Body of pancreas (tissue), 4 donors: Measurements from ENCODE around the gene TEX13D. TPM values are rescaled to one million over a fixed set of nuclear protein-coding genes. Genes with fewer than 3 reads are reported as not detected.

Experiments used
- ATAC-seq: fragments of 150-250 bp; one replicate; pipeline ENCODE4 v1.9.1; 2016
- DNase-seq, 4 donors: peaks; one replicate each; pipeline ENCODE4 v3.0.0-alpha.2; 2019
- H3K27ac ChIP-seq, 4 donors: fragments of 200-600 bp; sonication (generic); 1 replicate in 3 of 4; 2 replicates in 1 of 4; pipeline versions ENCODE4 v1.5.1 to v1.6.1; 2016 to 2019; ENCODE audit warnings: mild to moderate bottlenecking in 1 of 4, mixed read lengths in 1 of 4, moderate library complexity in 1 of 4
- H3K27me3 ChIP-seq, 2 donors: fragments of 200-600 bp; sonication (generic); one replicate each; pipeline ENCODE4 v1.6.0; 2016; ENCODE audit warnings: mild to moderate bottlenecking in 1 of 2
- H3K36me3 ChIP-seq, 2 donors: fragments of 200-600 bp; sonication (generic); replicated peaks in 1 of 2; 2 replicates each; pipeline ENCODE4 v1.5.1; 2016; ENCODE audit warnings: low read depth in 2 of 2; ENCODE audit not compliant: insufficient read depth in 1 of 2
- H3K4me1 ChIP-seq: fragments of 200-600 bp; sonication (generic); one replicate; pipeline ENCODE4 v1.6.0; 2016
- H3K4me3 ChIP-seq, 2 donors: fragments of 200-600 bp; sonication (generic); 1 replicate in 1 of 2; 2 replicates in 1 of 2; pipeline ENCODE4 v1.5.1; 2016 to 2019
- H3K9me3 ChIP-seq, 3 donors: fragments of 200-600 bp; sonication (generic); 1 replicate in 2 of 3; 2 replicates in 1 of 3; pipeline ENCODE4 v1.5.1; 2016
- CTCF ChIP-seq, 7 experiments: fragments of 450-650 bp in 4 of 7; fragments of 200-600 bp in 3 of 7; sonication (generic) in 3 of 7; IDR thresholded peaks; one replicate each; pipeline ENCODE4 v1.5.1; 2016 to 2019; ENCODE audit warnings: antibody characterized with exemption in 7 of 7
- POLR2A ChIP-seq, 3 donors: fragments of 450-650 bp; IDR thresholded peaks; one replicate each; pipeline ENCODE4 v1.6.1; 2016; ENCODE audit warnings: antibody characterized with exemption in 3 of 3, mild to moderate bottlenecking in 2 of 3
- WGBS, 2 donors: methylation state at CpG; one replicate each; pipeline ENCODE4 v1.1.5; 2017; 5-methylcytosine and 5-hydroxymethylcytosine counted together
- intact Hi-C: fragments of 100-400 bp; cut with DNase I; formaldehyde crosslinking; loops from one replicate; pipeline ENCODE4 v1.15.1; 2023
- small RNA-seq: library from RNA; depleted of rRNA; stranded (forward); fragments of <200 nt; gene quantifications from one replicate; pipeline ENCODE3, GENCODE V24; 2016
- total RNA-seq, 2 donors: library from RNA; depleted of rRNA; stranded (reverse); fragments of >200 nt; gene quantifications; one replicate each; pipeline ENCODE4 v1.1.0, GENCODE V29; 2016

Gene TEX13D
- total RNA-seq, 2 donors from 2014 or later = not detected

- ATAC-seq = no peak
- Histone ChIP-seq H3K27me3 (no peaks in the 10 kb centered on the region), H3K9me3 (no peaks in the 10 kb centered on the region), H3K27ac (no peak overlapping the region), H3K4me3 (no peak overlapping the region), H3K4me1 (no peaks in the 10 kb centered on the region), H3K36me3 (no peaks in the 10 kb centered on the region)
- intact Hi-C loops = no loop called here
- no peak for DNase-seq
- TF ChIP-seq POLR2A (IDR thresholded peaks at IDR 0.05) (no peak), CTCF (IDR thresholded peaks at IDR 0.05) (no peak)
Measured at GRCh38 chrX:124369722-124370121, 37.3 kb downstream of the TEX13D start.

- Histone ChIP-seq H3K27me3 (no peaks in the 10 kb centered on the region), H3K36me3 (no peaks in the 10 kb centered on the region), H3K27ac (no peak overlapping the region), H3K9me3 (no peaks in the 10 kb centered on the region), H3K4me1 (no peaks in the 10 kb centered on the region), H3K4me3 (no peak overlapping the region)
- no peak for DNase-seq
- intact Hi-C loops = no loop called here
- 90 to 96% methylated on average over 1 of the region's 1 CpG for WGBS, 2 donors
- TF ChIP-seq POLR2A (IDR thresholded peaks at IDR 0.05) (no peak), CTCF (IDR thresholded peaks at IDR 0.05) (no peak)
- no peak for ATAC-seq
Measured at GRCh38 chrX:124373348-124373747, 40.9 kb downstream of the TEX13D start.

GRCh38 chrX:124378643-124379042 lies 46.2 kb downstream of the TEX13D start:
- ATAC-seq (no peak), DNase-seq (no peak)
- no peaks in the 10 kb centered on the region for H3K4me1 ChIP-seq
- H3K27me3 ChIP-seq = no peaks in the 10 kb centered on the region
- H3K27ac ChIP-seq = no peak overlapping the region
- TF ChIP-seq CTCF (IDR thresholded peaks at IDR 0.05) (no peak), POLR2A (IDR thresholded peaks at IDR 0.05) (no peak)
- H3K4me3 ChIP-seq = no peak overlapping the region
- H3K9me3 ChIP-seq = no peaks in the 10 kb centered on the region
- intact Hi-C loops = no loop called here
- WGBS, 2 donors = 54 to 69% methylated on average over 4 of the region's 4 CpGs
- no peaks in the 10 kb centered on the region for H3K36me3 ChIP-seq

GRCh38 chrX:124383354-124383753 lies 50.9 kb downstream of the TEX13D start:
- H3K4me1 ChIP-seq = no peaks in the 10 kb centered on the region
- TF ChIP-seq CTCF (IDR thresholded peaks at IDR 0.05) (no peak), POLR2A (IDR thresholded peaks at IDR 0.05) (no peak)
- no peaks in the 10 kb centered on the region for H3K36me3 ChIP-seq
- H3K27ac ChIP-seq = no peak overlapping the region
- intact Hi-C loops = no loop called here
- no peaks in the 10 kb centered on the region for H3K9me3 ChIP-seq
- no peak overlapping the region for H3K4me3 ChIP-seq
- 65 to 67% methylated on average over 4 of the region's 4 CpGs for WGBS, 2 donors
- ATAC-seq (no peak), DNase-seq (no peak)
- H3K27me3 ChIP-seq = no peaks in the 10 kb centered on the region

GRCh38 chrX:124386401-124386800 lies 53.9 kb downstream of the TEX13D start:
- ATAC-seq (no peak), DNase-seq (no peak)
- 42 to 57% methylated on average over 4 to 6 of the region's 6 CpGs for WGBS, 2 donors
- H3K27ac ChIP-seq = no peak overlapping the region
- TF ChIP-seq POLR2A (IDR thresholded peaks at IDR 0.05) (no peak), CTCF (IDR thresholded peaks at IDR 0.05) (no peak)
- no peaks in the 10 kb centered on the region for H3K27me3 ChIP-seq
- H3K36me3 ChIP-seq = no peaks in the 10 kb centered on the region
- no peak overlapping the region for H3K4me3 ChIP-seq
- H3K4me1 ChIP-seq = no peaks in the 10 kb centered on the region
- no peaks in the 10 kb centered on the region for H3K9me3 ChIP-seq
- intact Hi-C loops = no loop called here

Small RNA genes within 50 kb of the gene (small RNA-seq; reads per million reads assigned to genes)
- gene AL022718.1 = not detected

Other genes with a start within 250 kb of the TEX13D start
- under 1 TPM in 1 of 2 donors, not detected in 1; 0.52 TPM for gene SH2D1A, start 13.9 kb downstream of the TEX13D start, total RNA-seq